A549 (cell line): Measurements from ENCODE around the gene MIS18BP1. TPM values are rescaled to one million over a fixed set of nuclear protein-coding genes. Genes with fewer than 3 reads are reported as not detected.
"Not testable (repeated sequence)": the region's sequence is repeated elsewhere in the genome, so short reads cannot be mapped to it uniquely, and the experiment has no call there.

Source experiments
- ATAC-seq, 2 experiments: fragments of 200-7000 bp in 1 of 2; fragments of >200 bp in 1 of 2; cut with Nextera tagmentation in 1 of 2; cut with Tn5 transposase in 1 of 2; 3 replicates each; pipeline versions ENCODE4 v1.8.0 to v1.9.1; 2018 to 2020; ENCODE audit warnings: mild to moderate bottlenecking in 1 of 2, moderate library complexity in 1 of 2
- CTCF ChIA-PET: fragments of 300-600 bp; sonication (Branson Sonifier 250); formaldehyde crosslinking; extraction: SDS; loops from one replicate; lab custom pipeline; 2021; ENCODE audit warnings: antibody characterized with exemption, inconsistent platforms; lab: Yijun Ruan, JAX
- POLR2A ChIA-PET: fragments of 350-600 bp; formaldehyde crosslinking; extraction: SDS; loops from one replicate; lab custom pipeline; 2021; ENCODE audit warnings: antibody characterized with exemption, inconsistent platforms; lab: Yijun Ruan, JAX
- DNase-seq, 2 experiments: peaks; one replicate each; pipeline versions ENCODE4 v3.0.0 to v3.0.0-alpha.2; 2011 to 2016; ENCODE audit warnings: low read depth in 1 of 2, low spot score in 1 of 2
- FAIRE-seq: peaks from 2 replicates; lab custom pipeline; 2011; peaks lifted over from hg19 to GRCh38; lab: Jason Lieb, UNC
- H3K27ac ChIP-seq, 2 experiments: fragments of >200 bp; sonication (Bioruptor Twin); formaldehyde crosslinking; 3 replicates each; pipeline ENCODE4 v1.5.1; 2016 to 2017
- H3K4me1 ChIP-seq: fragments of >200 bp; sonication (Bioruptor Twin); formaldehyde crosslinking; 3 replicates; pipeline ENCODE4 v1.6.1; 2016
- H3K4me2 ChIP-seq: fragments of >200 bp; sonication (Bioruptor Twin); formaldehyde crosslinking; 3 replicates; pipeline ENCODE4 v1.6.1; 2016
- H3K4me3 ChIP-seq: fragments of >200 bp; sonication (Bioruptor Twin); formaldehyde crosslinking; 3 replicates; pipeline ENCODE4 v1.5.1; 2016
- H3K9me3 ChIP-seq: fragments of >200 bp; sonication (Bioruptor Twin); formaldehyde crosslinking; 3 replicates; pipeline ENCODE4 v1.6.1; 2016
- BHLHE40 ChIP-seq: IDR thresholded peaks from 2 replicates; pipeline ENCODE4 v1.6.1; 2012; ENCODE audit warnings: low read depth, low read length, inconsistent platforms
- CBX8 ChIP-seq: fragments of 200-600 bp; sonication (generic); IDR thresholded peaks from 2 replicates; pipeline ENCODE4 v1.6.1; 2016
- EHF ChIP-seq: fragments of 250-450 bp; sonication (Bioruptor Pico); IDR thresholded peaks from 2 replicates; pipeline ENCODE4 v1.5.0; 2020; ENCODE audit warnings: mild to moderate bottlenecking
- EHMT2 ChIP-seq: fragments of 200-600 bp; sonication (generic); IDR thresholded peaks from 2 replicates; pipeline ENCODE4 v1.6.1; 2016; ENCODE audit warnings: antibody characterized with exemption, low read depth, mild to moderate bottlenecking, moderate library complexity
- FOSL2 ChIP-seq, 2 experiments: fragments of 450-650 bp in 1 of 2; fragments of >200 bp in 1 of 2; sonication (Bioruptor Twin) in 1 of 2; formaldehyde crosslinking; IDR thresholded peaks; 2 replicates each; pipeline versions ENCODE4 v1.5.0 to v1.6.1; 2016 to 2020; ENCODE audit warnings: mild to moderate bottlenecking in 1 of 2, moderate library complexity in 1 of 2
- FOXS1 ChIP-seq: fragments of 250-450 bp; sonication (Bioruptor Pico); IDR thresholded peaks from 2 replicates; pipeline ENCODE4 v1.5.0; 2020; ENCODE audit warnings: mild to moderate bottlenecking, moderate library complexity
- GATA3 ChIP-seq: IDR thresholded peaks from 2 replicates; pipeline ENCODE4 v1.6.1; 2012; ENCODE audit warnings: borderline replicate concordance
- HES2 ChIP-seq: fragments of >200 bp; sonication (Bioruptor Twin); formaldehyde crosslinking; IDR thresholded peaks from 2 replicates; pipeline ENCODE4 v1.6.1; 2016
- HEYL ChIP-seq: fragments of 250-450 bp; sonication (Bioruptor Pico); IDR thresholded peaks from 2 replicates; pipeline ENCODE4 v1.8.0; 2021; ENCODE audit warnings: mild to moderate bottlenecking, moderate library complexity
- HOXB13 ChIP-seq: fragments of 250-450 bp; sonication (Bioruptor Pico); IDR thresholded peaks from 2 replicates; pipeline ENCODE4 v1.5.0; 2020; ENCODE audit warnings: low read depth, mild to moderate bottlenecking, moderate library complexity
- JUNB ChIP-seq: fragments of >200 bp; sonication (Bioruptor Twin); formaldehyde crosslinking; IDR thresholded peaks from 2 replicates; pipeline ENCODE4 v1.6.1; 2016
- KDM5A ChIP-seq: fragments of 200-600 bp; sonication (generic); IDR thresholded peaks from 2 replicates; pipeline ENCODE4 v1.6.1; 2016; ENCODE audit warnings: antibody characterized with exemption, mild to moderate bottlenecking
- MYC ChIP-seq: IDR thresholded peaks from 2 replicates; pipeline ENCODE4 v1.6.1; 2012; ENCODE audit warnings: mild to moderate bottlenecking, inconsistent platforms, low read length, improper control_type of control experiment, borderline replicate concordance
- NFE2L2 ChIP-seq: fragments of 150-350 bp; conservative IDR thresholded peaks from 2 replicates; pipeline ENCODE4 v1.6.1; 2014; ENCODE audit warnings: low read length
- PHF8 ChIP-seq: fragments of 200-600 bp; sonication (generic); IDR thresholded peaks from 2 replicates; pipeline ENCODE4 v1.6.1; 2016; ENCODE audit warnings: low read depth, mild to moderate bottlenecking, antibody characterized with exemption, moderate library complexity, borderline replicate concordance
- RAD21 ChIP-seq, 2 experiments: fragments of >200 bp in 1 of 2; sonication (Bioruptor Twin) in 1 of 2; formaldehyde crosslinking in 1 of 2; IDR thresholded peaks in 1 of 2; conservative IDR thresholded peaks in 1 of 2; 2 replicates in 1 of 2; 3 replicates in 1 of 2; pipeline ENCODE4 v1.6.1; 2012 to 2018; ENCODE audit warnings: inconsistent platforms in 1 of 2
- TFCP2L1 ChIP-seq: fragments of 250-450 bp; sonication (Bioruptor Pico); IDR thresholded peaks from 2 replicates; pipeline ENCODE4 v1.5.0; 2021; ENCODE audit warnings: mild to moderate bottlenecking
- TP53 ChIP-seq: fragments of 250-450 bp; sonication (Bioruptor Pico); IDR thresholded peaks from 2 replicates; pipeline ENCODE4 v1.5.0; 2021; ENCODE audit warnings: mild to moderate bottlenecking, moderate library complexity
- ZC3H11A ChIP-seq: fragments of 450-650 bp; IDR thresholded peaks from 2 replicates; pipeline ENCODE4 v1.6.1; 2014; ENCODE audit warnings: antibody characterized with exemption, mild to moderate bottlenecking
- ZNF302 ChIP-seq: fragments of 250-450 bp; sonication (Bioruptor Pico); IDR thresholded peaks from 2 replicates; pipeline ENCODE4 v1.9.0; 2021; ENCODE audit warnings: inconsistent platforms, mild to moderate bottlenecking, moderate library complexity
- WGBS: methylation state at CpG from one replicate; pipeline ENCODE4 v1.1.6; 2017; ENCODE audit errors: missing lambda C conversion rate; 5-methylcytosine and 5-hydroxymethylcytosine counted together
- polyA plus RNA-seq, 4 experiments: library from polyadenylated mRNA; depleted of rRNA in 3 of 4; stranded (reverse); fragments of >200 nt; fragmentation: RNase III in 1 of 4; extraction: RNeasy Plus Mini Kit Qiagen cat#74134 plus additional on column Dnase treatment in 1 of 4; gene quantifications; 2 replicates in 3 of 4; 3 replicates in 1 of 4; pipeline ENCODE4 v1.2.3, GENCODE V29; 2011 to 2017
- TF ChIP-seq, protein P1 (sequence below): fragments of 450-650 bp; IDR thresholded peaks from 2 replicates; pipeline ENCODE4 v1.6.1; 2014; ENCODE audit warnings: antibody characterized with exemption
- TF ChIP-seq, protein P2 (sequence below): fragments of >200 bp; sonication (Bioruptor Twin); formaldehyde crosslinking; IDR thresholded peaks from 3 replicates; pipeline ENCODE4 v1.6.1; 2016

MIS18BP1 gene
- polyA plus RNA-seq, 2 of the 4 experiments (the other 2 are of a cell fraction): 26.1 to 38.0 TPM

DNA sequence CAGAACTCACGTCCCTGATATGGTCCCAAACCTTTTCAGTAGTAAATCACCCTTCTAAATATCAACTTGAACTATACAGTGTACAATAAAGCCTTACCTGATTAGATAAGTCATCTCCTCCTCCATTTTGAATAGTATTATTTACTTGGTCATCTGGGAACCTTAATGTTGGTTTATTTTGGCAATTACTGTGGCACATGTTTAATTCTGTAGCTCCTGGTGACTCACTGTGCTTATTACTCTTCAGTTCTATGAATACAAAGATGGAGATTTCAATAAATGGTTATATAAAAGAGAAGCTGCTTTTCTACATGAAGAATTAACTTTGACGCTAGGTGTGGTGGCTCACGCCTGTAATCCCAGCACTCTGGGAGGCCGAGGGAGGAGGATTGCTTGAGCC is 25.4 kb downstream of the MIS18BP1 start:
- no peak for DNase-seq
- ATAC-seq: no peak

GRCh38 chr14:45222485-45223262 is 30.3 kb downstream of the MIS18BP1 start:
- H3K27ac ChIP-seq: no peak overlapping the region
- no peak overlapping the region for H3K4me2 ChIP-seq
- ATAC-seq (no peak), DNase-seq (no peak)
- 96% methylated on average over 3 of the region's 3 CpGs for WGBS
- TF ChIP-seq MYC (no peak), ZNF302 (no peak)
- TF ChIP-seq, all 56 proteins: peak for 0
- ChIA-PET CTCF (no interaction called here), POLR2A (no interaction called here)
- no peaks in the 10 kb centered on the region for H3K9me3 ChIP-seq
- H3K4me3 ChIP-seq: no peak overlapping the region
- peak; percentile 67 for FAIRE-seq
- no peaks in the 10 kb centered on the region for H3K4me1 ChIP-seq

More for the DNA sequence above, 25.4 kb downstream of the MIS18BP1 start:
- ChIA-PET CTCF (no interaction called here), POLR2A (no interaction called here)
- Histone ChIP-seq H3K27ac (no peak overlapping the region), H3K4me3 (no peak overlapping the region), H3K4me2 (no peak overlapping the region), H3K4me1 (no peaks in the 10 kb centered on the region), H3K9me3 (no peaks in the 10 kb centered on the region)
- FAIRE-seq: no peak
- TF ChIP-seq GATA3 (no peak), JUNB (no peak), ZC3H11A (no peak), HES2 (no peak), EHF (CRISPR knock-in tag) (no peak), HEYL (CRISPR knock-in tag) (no peak), PHF8 (no peak), BHLHE40 (no peak), NFE2L2 (no peak), FOSL2 (IDR thresholded peaks at IDR 0.05) (no peak), FOSL2 (CRISPR knock-in tag; IDR thresholded peaks at IDR 0.05) (no peak), HOXB13 (CRISPR knock-in tag) (no peak), KDM5A (no peak)
- TF ChIP-seq, protein P1, sequence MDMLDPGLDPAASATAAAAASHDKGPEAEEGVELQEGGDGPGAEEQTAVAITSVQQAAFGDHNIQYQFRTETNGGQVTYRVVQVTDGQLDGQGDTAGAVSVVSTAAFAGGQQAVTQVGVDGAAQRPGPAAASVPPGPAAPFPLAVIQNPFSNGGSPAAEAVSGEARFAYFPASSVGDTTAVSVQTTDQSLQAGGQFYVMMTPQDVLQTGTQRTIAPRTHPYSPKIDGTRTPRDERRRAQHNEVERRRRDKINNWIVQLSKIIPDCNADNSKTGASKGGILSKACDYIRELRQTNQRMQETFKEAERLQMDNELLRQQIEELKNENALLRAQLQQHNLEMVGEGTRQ: no peak
- WGBS: 95% methylated on average over 4 of the region's 4 CpGs

DNA sequence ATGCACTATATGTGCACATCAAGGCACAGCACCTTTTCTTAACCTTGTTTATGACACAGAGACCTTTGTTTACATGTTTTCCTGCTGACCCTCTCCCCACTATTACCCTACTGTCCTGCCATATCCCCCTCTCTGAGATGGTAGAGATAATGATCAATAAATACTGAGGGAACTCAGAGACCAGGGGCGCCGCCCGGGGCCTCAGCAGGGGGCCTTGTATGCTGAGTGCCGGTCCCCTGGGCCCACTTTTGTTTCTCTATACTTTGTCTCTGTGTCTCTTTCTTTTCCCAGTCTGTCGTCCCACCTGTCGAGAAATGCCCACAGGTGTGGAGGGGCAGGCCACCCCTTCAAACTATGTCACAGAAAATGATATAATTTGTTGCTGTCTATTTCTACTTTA is 38.7 kb downstream of the MIS18BP1 start:
- ATAC-seq, H3K4me3 ChIP-seq, H3K9me3 ChIP-seq, CTCF ChIA-PET, FAIRE-seq, POLR2A ChIA-PET, H3K27ac ChIP-seq, DNase-seq, H3K4me2 ChIP-seq, H3K4me1 ChIP-seq: not testable (repeated sequence)
- WGBS: 85% methylated on average over 6 of the region's 6 CpGs

- H3K9me3 ChIP-seq, POLR2A ChIA-PET, CTCF ChIA-PET, FAIRE-seq, H3K4me1 ChIP-seq, H3K4me3 ChIP-seq, ATAC-seq, DNase-seq, H3K4me2 ChIP-seq, H3K27ac ChIP-seq: not testable (repeated sequence)
- 47% methylated on average over 1 of the region's 1 CpG for WGBS
Measured at GRCh38 chr14:45213716-45214115, 39.3 kb downstream of the MIS18BP1 start.

GRCh38 chr14:45212231-45212630 is 40.8 kb downstream of the MIS18BP1 start:
- ChIA-PET CTCF (interaction anchor here (0.5 kb wide), 1 partner anchor 38 kb away, joined by 5 read pairs; no protein-coding TSS in a partner anchor), POLR2A (no interaction called here)
- WGBS: 85% methylated on average over 3 of the region's 3 CpGs
- TF ChIP-seq CBX8: no peak
- no peak for TF ChIP-seq RAD21 (conservative IDR thresholded peaks at IDR 0.05 in 1 of 2, IDR thresholded peaks at IDR 0.05 in 1 of 2)
- TF ChIP-seq, protein P2, sequence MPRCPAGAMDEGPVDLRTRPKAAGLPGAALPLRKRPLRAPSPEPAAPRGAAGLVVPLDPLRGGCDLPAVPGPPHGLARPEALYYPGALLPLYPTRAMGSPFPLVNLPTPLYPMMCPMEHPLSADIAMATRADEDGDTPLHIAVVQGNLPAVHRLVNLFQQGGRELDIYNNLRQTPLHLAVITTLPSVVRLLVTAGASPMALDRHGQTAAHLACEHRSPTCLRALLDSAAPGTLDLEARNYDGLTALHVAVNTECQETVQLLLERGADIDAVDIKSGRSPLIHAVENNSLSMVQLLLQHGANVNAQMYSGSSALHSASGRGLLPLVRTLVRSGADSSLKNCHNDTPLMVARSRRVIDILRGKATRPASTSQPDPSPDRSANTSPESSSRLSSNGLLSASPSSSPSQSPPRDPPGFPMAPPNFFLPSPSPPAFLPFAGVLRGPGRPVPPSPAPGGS: no peak
- no peak for TF ChIP-seq TP53 (CRISPR knock-in tag)
- no peak for TF ChIP-seq EHMT2
- TF ChIP-seq ZNF302: no peak
- no peak for TF ChIP-seq FOSL2 (IDR thresholded peaks at IDR 0.05)
- no peak for TF ChIP-seq FOSL2 (CRISPR knock-in tag; IDR thresholded peaks at IDR 0.05)
- TF ChIP-seq EHF (CRISPR knock-in tag): no peak
- no peak for TF ChIP-seq BHLHE40
- no peak for TF ChIP-seq HEYL (CRISPR knock-in tag)
- TF ChIP-seq HES2: no peak
- TF ChIP-seq FOXS1: no peak
- no peak for TF ChIP-seq TFCP2L1 (CRISPR knock-in tag)
- TF ChIP-seq, protein P1: no peak

More at GRCh38 chr14:45212231-45212630, 40.8 kb downstream of the MIS18BP1 start:
- Histone ChIP-seq H3K4me1 (no peaks in the 10 kb centered on the region), H3K4me2 (no peak overlapping the region), H3K27ac (no peak overlapping the region), H3K9me3 (no peaks in the 10 kb centered on the region), H3K4me3 (no peak overlapping the region)
- ATAC-seq (no peak), FAIRE-seq (no peak), DNase-seq (no peak)
